ENCODE measurements around the gene ALOX15.
"Not testable (repeated sequence)": the region's sequence is repeated elsewhere in the genome, so short reads cannot be mapped to it uniquely, and the experiment has no call there.

GRCh38 chr17:4655933-4656332 lies 14.5 kb upstream of the ALOX15 start:
- not testable (repeated sequence) for TF ChIP-seq POLR2AphosphoS5 (IDR thresholded peaks at IDR 0.05)
- TF ChIP-seq, protein P1, sequence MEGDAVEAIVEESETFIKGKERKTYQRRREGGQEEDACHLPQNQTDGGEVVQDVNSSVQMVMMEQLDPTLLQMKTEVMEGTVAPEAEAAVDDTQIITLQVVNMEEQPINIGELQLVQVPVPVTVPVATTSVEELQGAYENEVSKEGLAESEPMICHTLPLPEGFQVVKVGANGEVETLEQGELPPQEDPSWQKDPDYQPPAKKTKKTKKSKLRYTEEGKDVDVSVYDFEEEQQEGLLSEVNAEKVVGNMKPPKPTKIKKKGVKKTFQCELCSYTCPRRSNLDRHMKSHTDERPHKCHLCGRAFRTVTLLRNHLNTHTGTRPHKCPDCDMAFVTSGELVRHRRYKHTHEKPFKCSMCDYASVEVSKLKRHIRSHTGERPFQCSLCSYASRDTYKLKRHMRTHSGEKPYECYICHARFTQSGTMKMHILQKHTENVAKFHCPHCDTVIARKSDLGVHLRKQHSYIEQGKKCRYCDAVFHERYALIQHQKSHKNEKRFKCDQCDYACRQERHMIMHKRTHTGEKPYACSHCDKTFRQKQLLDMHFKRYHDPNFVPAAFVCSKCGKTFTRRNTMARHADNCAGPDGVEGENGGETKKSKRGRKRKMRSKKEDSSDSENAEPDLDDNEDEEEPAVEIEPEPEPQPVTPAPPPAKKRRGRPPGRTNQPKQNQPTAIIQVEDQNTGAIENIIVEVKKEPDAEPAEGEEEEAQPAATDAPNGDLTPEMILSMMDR (IDR thresholded peaks at IDR 0.05) = not testable (repeated sequence)

Measured in gastroesophageal sphincter (tissue), 3 donors.